GM12873 (cell line): Measurements from ENCODE around the gene RAB31.

Source experiments
- CTCF ChIP-seq: IDR thresholded peaks from 2 replicates; pipeline ENCODE4 v1.5.1; 2012; ENCODE audit warnings: low read depth, mild to moderate bottlenecking, moderate library complexity, low read length, control low read depth; ENCODE audit not compliant: insufficient read depth; ENCODE audit errors: missing control alignments

Gene RAB31

GRCh38 chr18:9910071-9910470 is 202.0 kb downstream of the RAB31 start:
- TF ChIP-seq CTCF, result no peak

GRCh38 chr18:9910661-9911060 is 202.6 kb downstream of the RAB31 start:
- no peak for TF ChIP-seq CTCF

- TF ChIP-seq CTCF, result no peak
Measured at GRCh38 chr18:9911226-9911625, 203.1 kb downstream of the RAB31 start.
